Omental fat pad (tissue), 4 donors: ENCODE results near the gene TSSK1B. TPM values are rescaled to one million over a fixed set of nuclear protein-coding genes. Genes with fewer than 3 reads are reported as not detected.
"Not testable (repeated sequence)": the region's sequence is repeated elsewhere in the genome, so short reads cannot be mapped to it uniquely, and the experiment has no call there.

Source experiments
- ATAC-seq: fragments of 150-250 bp; one replicate; pipeline ENCODE4 v1.9.1; 2016; ENCODE audit warnings: mild to moderate bottlenecking, moderate library complexity; ENCODE audit not compliant: low FRiP score
- DNase-seq: peaks from one replicate; pipeline ENCODE4 v3.0.0-alpha.2; 2019; ENCODE audit warnings: low spot score
- CTCF ChIP-seq, 3 donors: fragments of 450-650 bp; IDR thresholded peaks; one replicate each; pipeline ENCODE4 v1.5.1; 2016 to 2017; ENCODE audit warnings: antibody characterized with exemption in 3 of 3, mild to moderate bottlenecking in 3 of 3, moderate library complexity in 2 of 3
- total RNA-seq, 4 donors: library from RNA; depleted of rRNA; stranded (reverse); fragments of >200 nt; gene quantifications; one replicate each; pipeline ENCODE4 v1.1.0, GENCODE V29; 2016

Gene TSSK1B
- total RNA-seq, 4 donors from 2014 or later, result not detected

- DNase-seq (no peak), ATAC-seq (no peak)
- no peak for TF ChIP-seq CTCF (IDR thresholded peaks at IDR 0.05)
These were observed 30.5 kb downstream of the TSSK1B start for GRCh38 chr5:113404269-113404668.

- ATAC-seq, DNase-seq: not testable (repeated sequence)
These were observed 36.8 kb downstream of the TSSK1B start for GRCh38 chr5:113397986-113398385.

GRCh38 chr5:113397046-113397445 lies 37.7 kb downstream of the TSSK1B start:
- no peak for ATAC-seq
- no peak for DNase-seq
- TF ChIP-seq CTCF (IDR thresholded peaks at IDR 0.05), result no peak

GRCh38 chr5:113394658-113395057 lies 40.1 kb downstream of the TSSK1B start:
- no peak for DNase-seq
- no peak for TF ChIP-seq CTCF (IDR thresholded peaks at IDR 0.05)
- no peak for ATAC-seq

GRCh38 chr5:113390224-113390623 lies 44.6 kb downstream of the TSSK1B start:
- no peak for DNase-seq
- no peak for TF ChIP-seq CTCF (IDR thresholded peaks at IDR 0.05)
- no peak for ATAC-seq

- DNase-seq (no peak), ATAC-seq (no peak)
- no peak for TF ChIP-seq CTCF (IDR thresholded peaks at IDR 0.05)
These were observed 45.7 kb downstream of the TSSK1B start for GRCh38 chr5:113389116-113389515.

- no peak for TF ChIP-seq CTCF (IDR thresholded peaks at IDR 0.05)
- ATAC-seq, result no peak
- no peak for DNase-seq
These were observed 46.9 kb downstream of the TSSK1B start for GRCh38 chr5:113387844-113388243.

- DNase-seq, result no peak
- no peak for ATAC-seq
- no peak for TF ChIP-seq CTCF (IDR thresholded peaks at IDR 0.05)
These were observed 50.0 kb downstream of the TSSK1B start for GRCh38 chr5:113384782-113385285.
